GM23248 (cell line): ENCODE data around the gene OR9G4.

Experiments
- EZH2 ChIP-seq: fragments of 200-600 bp; sonication (generic); IDR thresholded peaks from 2 replicates; pipeline ENCODE4 v1.6.1; 2018; ENCODE audit warnings: antibody characterized with exemption, mild to moderate bottlenecking; ENCODE audit not compliant: insufficient read depth, poor library complexity, severe bottlenecking
- EZH2phosphoT487 ChIP-seq: fragments of 200-600 bp; sonication (generic); IDR thresholded peaks from 2 replicates; pipeline ENCODE4 v1.6.1; 2018; ENCODE audit warnings: antibody characterized with exemption, moderate library complexity, mild to moderate bottlenecking, low read depth; ENCODE audit not compliant: insufficient read depth

DNA sequence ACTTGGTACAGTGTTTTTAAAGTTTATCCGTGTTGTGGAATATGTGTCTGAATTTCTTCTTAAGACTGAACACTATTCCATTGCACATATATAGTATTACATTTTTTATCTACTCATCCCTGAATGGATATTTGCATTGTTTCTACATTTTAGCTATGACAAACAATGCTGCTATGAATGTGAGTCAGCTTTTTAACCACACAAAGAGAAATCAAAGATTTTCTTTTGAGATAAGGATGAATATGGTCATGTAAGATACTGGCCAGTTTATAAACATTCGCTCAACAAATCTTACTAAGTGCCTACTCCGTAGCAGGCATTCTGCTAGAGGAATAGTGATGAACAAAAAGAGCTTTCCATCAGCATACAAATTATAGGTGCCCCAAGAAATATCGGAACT is 16.5 kb upstream of the OR9G4 start:
- TF ChIP-seq EZH2phosphoT487 (no peak), EZH2 (no peak)
